Measurements from ENCODE around the gene ELMO1. TPM values are rescaled to one million over a fixed set of nuclear protein-coding genes. Genes with fewer than 3 reads are reported as not detected.

Gene ELMO1
- total RNA-seq, 1 experiment from 2014 or later: not detected

DNA sequence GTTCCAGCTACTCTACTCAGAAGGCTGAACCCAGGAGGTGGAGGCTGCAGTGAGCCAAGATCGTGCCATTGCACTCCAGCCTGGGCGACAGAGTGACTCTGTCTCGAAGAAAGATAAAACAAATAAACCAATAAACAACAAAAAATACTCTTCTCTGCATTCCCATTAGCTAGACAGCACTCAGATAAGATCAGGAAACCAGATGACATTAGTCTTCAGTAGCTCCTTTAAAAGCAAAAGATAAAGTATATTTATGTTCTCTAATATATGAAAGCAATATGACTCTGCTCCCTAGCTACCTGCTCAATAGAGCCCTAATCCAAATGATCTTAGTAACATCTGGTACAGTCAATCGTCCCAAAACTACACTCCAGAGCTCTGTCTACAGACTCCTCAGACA is 212.9 kb downstream of the ELMO1 start:
- H3K4me1 ChIP-seq (replicated peaks): no peaks in the 10 kb centered on the region
- H3K36me3 ChIP-seq: no peaks in the 10 kb centered on the region
- H3K4me3 ChIP-seq: no peak overlapping the region
- H3K27me3 ChIP-seq (replicated peaks): 0 out of 2 replicates have a peak, but pooled peaks cover 8% of the 10 kb centered on the region
- H3K27ac ChIP-seq: no peak overlapping the region
- H3K9me3 ChIP-seq (replicated peaks): no peaks in the 10 kb centered on the region
- no peak for DNase-seq (ENCODE audit: low read depth in 1 of 2, low spot score in 2 of 2)

DNA sequence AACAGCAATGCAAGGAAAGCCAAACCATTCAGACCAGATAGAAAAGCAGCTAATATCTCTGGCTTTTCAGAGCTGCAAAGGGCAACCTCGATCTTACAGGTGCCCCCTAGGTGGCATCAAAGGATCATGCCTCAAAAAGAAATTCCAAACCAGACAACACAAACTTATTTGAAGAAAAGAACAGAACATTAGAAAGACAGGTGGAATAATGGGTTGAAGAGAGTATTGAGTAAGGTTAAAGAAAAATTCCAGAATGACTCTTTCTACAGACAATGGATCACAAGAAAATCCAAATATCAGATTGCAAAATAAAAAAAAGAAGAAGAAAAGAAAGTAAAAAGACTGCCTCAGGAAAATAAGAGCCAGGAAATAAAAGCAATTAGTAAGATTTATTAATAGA is 213.7 kb downstream of the ELMO1 start:
- no peaks in the 10 kb centered on the region for H3K4me1 ChIP-seq (replicated peaks)
- DNase-seq (ENCODE audit: low read depth in 1 of 2, low spot score in 2 of 2): no peak
- H3K27ac ChIP-seq: no peak overlapping the region
- no peaks in the 10 kb centered on the region for H3K36me3 ChIP-seq
- H3K9me3 ChIP-seq (replicated peaks): no peaks in the 10 kb centered on the region
- H3K4me3 ChIP-seq: no peak overlapping the region
- 0 out of 2 replicates have a peak, but pooled peaks cover 9% of the 10 kb centered on the region for H3K27me3 ChIP-seq (replicated peaks)

DNA sequence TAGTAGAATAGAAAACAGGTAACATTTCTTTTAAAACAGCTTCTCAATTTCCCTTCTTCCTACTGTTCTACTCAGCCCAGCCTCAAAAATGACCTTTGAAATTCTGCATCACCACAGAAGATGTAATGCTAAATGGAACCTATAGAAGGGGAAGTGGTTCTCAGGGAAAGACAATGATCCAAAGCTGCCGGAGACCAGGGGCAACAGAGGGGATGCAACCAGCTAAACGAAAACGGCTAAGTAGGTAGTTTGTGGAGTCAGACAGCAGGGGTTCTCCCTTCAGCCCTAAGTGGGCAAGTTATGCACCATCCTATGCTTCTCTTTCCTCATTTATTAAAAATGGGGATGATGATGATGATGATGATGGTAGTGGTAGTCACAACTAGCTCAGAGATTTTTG is 214.3 kb downstream of the ELMO1 start:
- no peaks in the 10 kb centered on the region for H3K36me3 ChIP-seq
- no peak overlapping the region for H3K4me3 ChIP-seq
- no peak for DNase-seq (ENCODE audit: low read depth in 1 of 2, low spot score in 2 of 2)
- no peak overlapping the region for H3K27ac ChIP-seq
- H3K9me3 ChIP-seq (replicated peaks): no peaks in the 10 kb centered on the region
- H3K4me1 ChIP-seq (replicated peaks): no peaks in the 10 kb centered on the region
- 0 out of 2 replicates have a peak, but pooled peaks cover 13% of the 10 kb centered on the region for H3K27me3 ChIP-seq (replicated peaks)

DNA sequence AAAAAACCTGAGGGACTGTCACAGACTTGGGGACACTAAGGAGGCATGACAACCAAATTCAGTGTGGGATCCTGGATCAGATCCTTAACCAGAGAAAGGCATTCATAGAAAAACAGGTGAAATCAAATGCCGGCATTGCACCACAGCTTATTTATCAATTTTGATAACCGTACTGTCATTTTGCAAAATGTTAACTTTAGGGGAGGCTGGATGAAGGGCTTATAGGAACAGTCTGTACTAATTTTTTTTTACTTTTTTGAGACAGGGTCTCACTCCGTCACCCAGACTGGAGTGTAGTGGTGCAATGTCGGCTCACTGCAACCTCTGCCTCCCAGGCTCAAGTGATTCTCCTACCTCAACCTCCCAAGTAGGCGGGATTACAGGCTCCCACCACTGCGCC is 217.1 kb downstream of the ELMO1 start:
- 0 out of 2 replicates have a peak, but pooled peaks cover 15% of the 10 kb centered on the region for H3K27me3 ChIP-seq (replicated peaks)
- DNase-seq (ENCODE audit: low read depth in 1 of 2, low spot score in 2 of 2): no peak
- no peak overlapping the region for H3K27ac ChIP-seq
- H3K4me1 ChIP-seq (replicated peaks): no peaks in the 10 kb centered on the region
- H3K36me3 ChIP-seq: no peaks in the 10 kb centered on the region
- H3K4me3 ChIP-seq: no peak overlapping the region
- no peaks in the 10 kb centered on the region for H3K9me3 ChIP-seq (replicated peaks)

DNA sequence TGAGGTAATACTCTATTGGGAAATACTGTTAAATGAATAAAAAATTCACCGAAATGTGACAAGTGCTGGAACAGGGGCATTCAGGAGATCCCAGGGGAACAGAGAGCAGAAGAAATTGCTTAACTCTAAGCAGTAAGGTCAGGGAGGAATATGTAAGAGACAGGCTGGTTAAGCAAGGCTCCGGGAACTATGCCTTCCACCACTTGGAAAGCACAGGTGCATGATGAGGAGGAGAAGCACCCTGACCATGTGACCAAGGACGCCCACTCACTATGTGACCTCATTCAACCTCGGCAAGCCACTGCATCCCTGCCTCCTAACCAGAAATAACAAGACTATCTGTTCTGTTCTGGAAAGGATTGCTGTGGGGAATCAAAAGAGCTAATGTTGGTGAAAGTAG is 218.4 kb downstream of the ELMO1 start:
- Histone ChIP-seq H3K27ac (no peak overlapping the region), H3K36me3 (no peaks in the 10 kb centered on the region), H3K9me3 (replicated peaks) (no peaks in the 10 kb centered on the region), H3K4me1 (replicated peaks) (no peaks in the 10 kb centered on the region), H3K27me3 (replicated peaks) (peaks cover 23% of the 10 kb centered on the region; the same call in 1 of the 2 replicates), H3K4me3 (no peak overlapping the region)
- no peak for DNase-seq (ENCODE audit: low read depth in 1 of 2, low spot score in 2 of 2)

DNA sequence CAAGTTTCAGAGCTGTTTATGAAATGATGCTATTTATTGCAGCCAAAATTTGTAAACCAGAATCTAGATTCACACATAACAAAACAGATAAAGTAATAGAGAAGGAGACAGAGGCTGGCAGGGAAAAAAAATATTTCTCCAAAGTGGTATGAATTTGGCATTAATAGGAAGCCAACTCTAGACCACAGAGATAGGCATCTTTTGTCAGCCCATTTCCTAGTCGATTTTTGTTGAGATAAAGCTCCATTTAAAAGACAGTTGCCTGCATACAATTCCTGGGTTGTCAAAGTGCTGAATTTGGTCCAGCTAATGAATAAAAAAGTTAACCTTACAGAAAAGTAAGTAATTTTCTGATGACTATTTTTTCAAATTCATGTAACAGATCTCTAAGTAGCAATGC is 219.3 kb downstream of the ELMO1 start:
- DNase-seq (ENCODE audit: low read depth in 1 of 2, low spot score in 2 of 2): no peak
- H3K27me3 ChIP-seq (replicated peaks): peaks cover 22% of the 10 kb centered on the region; the same call in 1 of the 2 replicates
- no peaks in the 10 kb centered on the region for H3K9me3 ChIP-seq (replicated peaks)
- H3K4me3 ChIP-seq: no peak overlapping the region
- H3K27ac ChIP-seq: no peak overlapping the region
- no peaks in the 10 kb centered on the region for H3K4me1 ChIP-seq (replicated peaks)
- no peaks in the 10 kb centered on the region for H3K36me3 ChIP-seq

DNA sequence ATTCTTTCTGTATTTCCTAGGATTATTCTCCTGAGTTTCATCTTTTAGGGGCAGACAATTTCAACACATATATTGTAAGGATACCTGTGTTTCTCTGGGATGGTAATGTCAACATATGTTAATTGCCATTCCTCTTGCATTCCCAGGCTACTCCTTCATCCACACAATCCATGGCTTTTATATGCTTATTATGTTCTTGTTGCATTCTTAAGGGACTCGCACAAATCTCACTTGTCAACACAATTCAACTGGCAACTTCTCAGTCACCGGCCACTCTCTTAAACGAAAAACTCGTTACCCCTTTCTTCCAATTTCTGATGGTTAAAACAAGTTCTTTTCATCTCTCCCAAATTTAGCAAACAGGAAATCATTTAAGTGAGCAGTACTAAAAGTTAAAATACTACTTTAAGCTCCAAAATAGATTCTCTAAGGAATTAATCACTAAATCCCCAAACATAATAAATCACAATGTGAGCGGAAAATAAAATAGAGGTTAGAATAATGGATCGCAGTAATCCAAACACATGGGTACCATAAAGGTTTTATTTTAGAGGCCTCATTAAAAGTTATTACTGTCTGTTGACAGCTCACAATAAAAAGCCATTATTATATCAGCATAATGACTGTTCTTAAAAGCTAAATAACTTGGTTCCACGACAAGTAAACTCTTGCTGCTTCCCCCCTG is 223.2 kb downstream of the ELMO1 start:
- Histone ChIP-seq H3K27me3 (replicated peaks) (peaks cover 17% of the 10 kb centered on the region; the same call in 1 of the 2 replicates), H3K36me3 (no peaks in the 10 kb centered on the region), H3K4me1 (replicated peaks) (no peaks in the 10 kb centered on the region), H3K9me3 (replicated peaks) (no peaks in the 10 kb centered on the region), H3K4me3 (no peak overlapping the region), H3K27ac (no peak overlapping the region)
- no peak for DNase-seq (ENCODE audit: low read depth in 1 of 2, low spot score in 2 of 2)

DNA sequence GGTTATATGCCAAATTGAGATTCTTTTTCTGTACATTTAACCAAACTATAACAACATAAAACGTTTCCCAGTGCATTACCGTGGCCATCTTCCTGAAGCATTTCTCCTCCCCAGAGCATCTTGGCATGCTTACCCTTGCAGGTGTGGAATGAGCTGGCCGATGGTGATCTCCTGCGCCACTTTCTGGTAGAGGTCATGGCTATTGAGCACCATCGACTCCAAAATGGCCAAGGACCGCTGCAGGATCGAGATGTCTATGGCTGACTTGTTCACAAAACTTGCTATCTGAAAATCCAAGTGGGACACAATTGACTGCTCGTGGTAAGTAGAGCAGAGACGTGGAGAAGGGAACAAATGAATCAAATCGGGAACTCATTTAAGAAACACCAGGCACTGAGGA is 223.9 kb downstream of the ELMO1 start:
- H3K27me3 ChIP-seq (replicated peaks): peaks cover 17% of the 10 kb centered on the region; the same call in 1 of the 2 replicates
- no peak overlapping the region for H3K27ac ChIP-seq
- H3K4me3 ChIP-seq: no peak overlapping the region

DNA sequence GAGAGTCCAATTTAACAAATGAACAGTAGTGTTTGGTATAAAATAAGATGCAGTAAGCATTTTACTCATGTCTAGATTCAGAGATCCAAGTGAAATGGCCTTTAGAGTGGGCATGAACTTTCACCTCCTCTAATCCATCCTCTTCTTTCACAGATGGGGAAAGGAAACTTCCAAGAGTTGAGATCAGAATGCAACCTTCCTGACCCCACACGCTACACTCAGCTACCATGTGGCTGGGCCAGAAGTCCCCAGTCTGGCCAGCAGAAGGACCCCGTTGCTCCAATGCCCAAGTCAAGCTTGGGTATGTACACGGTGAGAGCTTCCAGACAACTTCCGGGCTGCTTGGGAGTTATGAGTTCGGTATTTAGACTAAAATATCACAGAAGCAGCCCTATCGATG is 228.0 kb downstream of the ELMO1 start:
- no peaks in the 10 kb centered on the region for H3K4me1 ChIP-seq (replicated peaks)
- no peak overlapping the region for H3K27ac ChIP-seq
- H3K4me3 ChIP-seq: no peak overlapping the region
- no peaks in the 10 kb centered on the region; the same call in none of the 2 replicates for H3K27me3 ChIP-seq (replicated peaks)
- DNase-seq (ENCODE audit: low read depth in 1 of 2, low spot score in 2 of 2): no peak
- H3K36me3 ChIP-seq: no peaks in the 10 kb centered on the region
- no peaks in the 10 kb centered on the region for H3K9me3 ChIP-seq (replicated peaks)

More for the DNA sequence above, 223.9 kb downstream of the ELMO1 start:
- H3K36me3 ChIP-seq: no peaks in the 10 kb centered on the region
- no peaks in the 10 kb centered on the region for H3K9me3 ChIP-seq (replicated peaks)
- no peaks in the 10 kb centered on the region for H3K4me1 ChIP-seq (replicated peaks)
- no peak for DNase-seq (ENCODE audit: low read depth in 1 of 2, low spot score in 2 of 2)

DNA sequence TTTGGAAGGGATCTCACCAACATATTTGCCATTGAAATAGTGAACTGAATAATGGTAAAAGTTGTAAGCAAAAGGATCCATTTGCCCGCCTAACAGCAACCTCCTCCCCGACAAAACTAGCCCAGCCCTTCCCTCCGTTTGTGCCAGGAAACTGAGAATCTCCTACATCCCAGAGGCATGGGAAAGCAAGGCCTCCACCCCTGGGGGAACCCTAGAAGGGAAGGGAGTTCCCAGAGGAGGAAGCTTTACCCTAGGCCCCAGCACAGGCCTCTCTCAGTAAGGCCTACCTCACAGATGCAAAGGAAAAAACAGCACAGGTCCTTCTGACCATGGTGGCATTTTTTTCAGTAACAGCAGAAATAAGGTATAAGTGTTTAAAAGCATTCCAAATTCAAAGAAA is 229.7 kb downstream of the ELMO1 start:
- no peaks in the 10 kb centered on the region for H3K9me3 ChIP-seq (replicated peaks)
- DNase-seq (ENCODE audit: low read depth in 1 of 2, low spot score in 2 of 2): no peak
- H3K27ac ChIP-seq: no peak overlapping the region
- H3K27me3 ChIP-seq (replicated peaks): no peaks in the 10 kb centered on the region; the same call in 1 of the 2 replicates
- no peaks in the 10 kb centered on the region for H3K36me3 ChIP-seq
- no peaks in the 10 kb centered on the region for H3K4me1 ChIP-seq (replicated peaks)
- H3K4me3 ChIP-seq: no peak overlapping the region

DNA sequence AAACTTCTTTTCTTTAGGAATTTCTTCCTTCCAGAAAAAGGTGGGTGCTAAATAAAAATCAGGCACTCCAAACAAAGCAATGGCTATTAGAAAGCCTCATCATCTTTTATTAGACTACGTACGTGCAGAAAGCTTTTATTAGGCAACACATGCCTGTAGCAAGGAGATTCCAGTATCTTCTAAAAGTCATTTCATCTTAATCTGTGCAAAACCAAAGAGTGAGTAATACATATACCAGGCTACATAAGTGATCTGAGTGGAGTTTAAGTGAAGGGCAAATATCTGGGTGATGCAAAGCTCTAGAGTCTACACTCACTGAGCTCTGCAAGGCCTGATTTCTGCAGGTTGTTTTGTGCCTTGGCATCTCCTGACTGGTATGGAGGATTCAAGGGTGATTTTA is 231.7 kb downstream of the ELMO1 start:
- H3K4me3 ChIP-seq: no peak overlapping the region
- H3K27ac ChIP-seq: no peak overlapping the region
- no peaks in the 10 kb centered on the region for H3K9me3 ChIP-seq (replicated peaks)
- no peaks in the 10 kb centered on the region for H3K36me3 ChIP-seq
- no peak for DNase-seq (ENCODE audit: low read depth in 1 of 2, low spot score in 2 of 2)
- H3K27me3 ChIP-seq (replicated peaks): no peaks in the 10 kb centered on the region; the same call in 1 of the 2 replicates
- no peaks in the 10 kb centered on the region for H3K4me1 ChIP-seq (replicated peaks)

DNA sequence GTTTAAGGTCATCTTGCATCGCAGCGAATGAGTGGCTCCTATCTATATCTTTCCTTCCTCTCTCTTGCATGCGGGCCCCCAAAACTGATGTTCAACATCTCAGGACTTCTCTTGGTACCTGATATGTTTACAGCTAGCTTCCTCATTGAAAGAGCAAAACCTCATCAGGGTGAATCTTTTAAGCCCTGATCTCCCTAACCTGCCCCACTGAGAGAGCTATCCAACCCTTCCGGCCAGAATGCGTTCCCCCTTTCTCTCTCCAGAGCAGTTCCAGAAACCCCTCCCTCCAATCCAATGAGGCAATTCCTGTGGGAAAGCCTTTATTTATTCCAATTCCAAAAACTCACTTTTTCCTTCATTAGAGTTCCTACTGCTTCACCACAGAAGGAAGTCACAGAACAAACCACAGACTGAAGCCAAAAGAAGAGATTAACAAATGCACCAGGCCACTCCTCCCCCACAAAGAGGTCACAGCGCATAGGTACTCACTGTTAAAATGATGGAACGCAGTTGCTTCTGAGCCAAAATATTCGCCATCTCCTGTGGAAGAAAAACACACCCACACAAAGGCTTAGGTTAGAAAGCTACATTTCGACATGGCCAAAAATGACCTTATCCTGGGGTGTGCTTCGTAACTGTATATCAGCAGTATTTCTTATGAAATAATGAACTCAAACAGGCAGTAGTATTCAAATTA is 232.4 kb downstream of the ELMO1 start:
- 0 out of 2 replicates have a peak, but pooled peaks cover under 1% of the 10 kb centered on the region for H3K9me3 ChIP-seq (replicated peaks)
- no peaks in the 10 kb centered on the region for H3K4me1 ChIP-seq (replicated peaks)
- no peak overlapping the region for H3K4me3 ChIP-seq
- H3K27me3 ChIP-seq (replicated peaks): no peaks in the 10 kb centered on the region; the same call in 1 of the 2 replicates
- no peak for DNase-seq (ENCODE audit: low read depth in 1 of 2, low spot score in 2 of 2)
- H3K27ac ChIP-seq: no peak overlapping the region
- no peaks in the 10 kb centered on the region for H3K36me3 ChIP-seq

DNA sequence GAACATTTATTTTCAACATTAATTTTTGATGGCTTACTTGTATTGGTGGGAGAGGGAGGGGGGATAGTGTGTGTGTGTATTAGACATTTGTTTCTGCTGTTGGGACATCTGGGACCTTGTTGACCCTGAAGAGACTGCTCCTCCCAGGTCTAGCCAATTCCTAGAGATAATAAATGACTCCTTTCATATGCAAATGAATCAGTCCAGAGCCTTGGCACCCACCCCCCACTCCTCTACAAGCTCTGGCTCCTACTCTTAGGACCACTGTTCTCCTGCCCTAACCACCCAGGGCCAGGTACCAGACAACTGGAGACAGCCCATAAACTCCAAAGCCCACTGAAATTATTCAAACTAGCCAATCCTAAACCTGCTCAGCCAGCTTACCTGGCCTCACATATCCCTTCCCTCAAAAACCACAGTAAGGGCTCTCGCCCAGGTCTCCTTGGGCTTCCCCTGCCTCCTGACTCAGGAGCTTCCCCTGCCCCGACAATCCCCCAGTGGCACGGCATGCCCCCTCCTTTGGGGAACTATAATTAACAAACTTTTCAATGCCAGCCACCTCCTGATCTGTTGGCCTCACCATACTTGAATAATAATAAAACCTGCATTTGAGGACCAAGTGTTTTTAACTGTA is 233.3 kb downstream of the ELMO1 start:
- Histone ChIP-seq H3K27ac (no peak overlapping the region), H3K9me3 (replicated peaks) (0 out of 2 replicates have a peak, but pooled peaks cover 2% of the 10 kb centered on the region), H3K4me3 (no peak overlapping the region), H3K36me3 (no peaks in the 10 kb centered on the region), H3K27me3 (replicated peaks) (no peaks in the 10 kb centered on the region; the same call in 1 of the 2 replicates), H3K4me1 (replicated peaks) (no peaks in the 10 kb centered on the region)
- no peak for DNase-seq (ENCODE audit: low read depth in 1 of 2, low spot score in 2 of 2)

DNA sequence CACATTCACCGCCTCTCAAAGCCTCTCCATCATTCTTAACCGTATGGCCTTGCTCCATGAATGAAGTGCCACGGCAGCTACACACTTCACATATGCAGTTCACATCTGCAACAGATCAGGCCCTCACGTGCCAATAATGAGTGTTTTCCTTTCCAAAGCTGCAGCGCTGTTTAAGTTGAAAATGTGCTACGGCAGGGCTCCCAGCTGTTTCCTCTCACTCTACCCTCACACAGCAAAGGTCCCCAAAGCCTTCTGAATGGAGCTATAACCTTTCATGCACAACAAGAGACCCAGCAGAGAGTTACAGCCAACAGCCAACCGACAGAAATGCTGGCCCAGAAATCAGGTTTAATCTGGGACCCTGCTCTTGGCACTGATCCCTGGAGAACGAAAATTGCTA is 236.1 kb downstream of the ELMO1 start:
- H3K36me3 ChIP-seq: no peaks in the 10 kb centered on the region
- H3K4me3 ChIP-seq: no peak overlapping the region
- no peaks in the 10 kb centered on the region; the same call in 1 of the 2 replicates for H3K27me3 ChIP-seq (replicated peaks)
- no peak for DNase-seq (ENCODE audit: low read depth in 1 of 2, low spot score in 2 of 2)
- H3K4me1 ChIP-seq (replicated peaks): no peaks in the 10 kb centered on the region
- 0 out of 2 replicates have a peak, but pooled peaks cover 2% of the 10 kb centered on the region for H3K9me3 ChIP-seq (replicated peaks)
- H3K27ac ChIP-seq: no peak overlapping the region
